Body of pancreas (tissue), 4 donors: ENCODE measurements around the gene BACH2. TPM values are rescaled to one million over a fixed set of nuclear protein-coding genes. Genes with fewer than 3 reads are reported as not detected.
"Not testable (repeated sequence)": the region's sequence is repeated elsewhere in the genome, so short reads cannot be mapped to it uniquely, and the experiment has no call there.

Source experiments
- ATAC-seq: fragments of 150-250 bp; one replicate; pipeline ENCODE4 v1.9.1; 2016
- DNase-seq, 4 donors: peaks; one replicate each; pipeline ENCODE4 v3.0.0-alpha.2; 2019
- H3K27ac ChIP-seq, 4 donors: fragments of 200-600 bp; sonication (generic); 1 replicate in 3 of 4; 2 replicates in 1 of 4; pipeline versions ENCODE4 v1.5.1 to v1.6.1; 2016 to 2019; ENCODE audit warnings: mild to moderate bottlenecking in 1 of 4, mixed read lengths in 1 of 4, moderate library complexity in 1 of 4
- H3K27me3 ChIP-seq, 2 donors: fragments of 200-600 bp; sonication (generic); one replicate each; pipeline ENCODE4 v1.6.0; 2016; ENCODE audit warnings: mild to moderate bottlenecking in 1 of 2
- H3K36me3 ChIP-seq, 2 donors: fragments of 200-600 bp; sonication (generic); replicated peaks in 1 of 2; 2 replicates each; pipeline ENCODE4 v1.5.1; 2016; ENCODE audit warnings: low read depth in 2 of 2; ENCODE audit not compliant: insufficient read depth in 1 of 2
- H3K4me1 ChIP-seq: fragments of 200-600 bp; sonication (generic); one replicate; pipeline ENCODE4 v1.6.0; 2016
- H3K4me3 ChIP-seq, 2 donors: fragments of 200-600 bp; sonication (generic); 1 replicate in 1 of 2; 2 replicates in 1 of 2; pipeline ENCODE4 v1.5.1; 2016 to 2019
- H3K9me3 ChIP-seq, 3 donors: fragments of 200-600 bp; sonication (generic); 1 replicate in 2 of 3; 2 replicates in 1 of 3; pipeline ENCODE4 v1.5.1; 2016
- CTCF ChIP-seq, 7 experiments: fragments of 450-650 bp in 4 of 7; fragments of 200-600 bp in 3 of 7; sonication (generic) in 3 of 7; IDR thresholded peaks; one replicate each; pipeline ENCODE4 v1.5.1; 2016 to 2019; ENCODE audit warnings: antibody characterized with exemption in 7 of 7
- POLR2A ChIP-seq, 3 donors: fragments of 450-650 bp; IDR thresholded peaks; one replicate each; pipeline ENCODE4 v1.6.1; 2016; ENCODE audit warnings: antibody characterized with exemption in 3 of 3, mild to moderate bottlenecking in 2 of 3
- WGBS, 2 donors: methylation state at CpG; one replicate each; pipeline ENCODE4 v1.1.5; 2017; 5-methylcytosine and 5-hydroxymethylcytosine counted together
- intact Hi-C: fragments of 100-400 bp; cut with DNase I; formaldehyde crosslinking; loops from one replicate; pipeline ENCODE4 v1.15.1; 2023
- total RNA-seq, 2 donors: library from RNA; depleted of rRNA; stranded (reverse); fragments of >200 nt; gene quantifications; one replicate each; pipeline ENCODE4 v1.1.0, GENCODE V29; 2016

Gene BACH2
- total RNA-seq, 2 donors from 2014 or later: 2.1 to 3.3 TPM

GRCh38 chr6:90333928-90334327 is 37.3 kb upstream of the BACH2 start:
- H3K27me3 ChIP-seq: no peaks in the 10 kb centered on the region
- TF ChIP-seq CTCF (IDR thresholded peaks at IDR 0.05) (no peak), POLR2A (IDR thresholded peaks at IDR 0.05) (no peak)
- intact Hi-C loops: no loop called here
- H3K27ac ChIP-seq: no peak overlapping the region
- ATAC-seq (no peak), DNase-seq (no peak)
- no peaks in the 10 kb centered on the region for H3K9me3 ChIP-seq
- WGBS, 2 donors: 69 to 80% methylated on average over 1 of the region's 1 CpG
- H3K4me1 ChIP-seq: no peaks in the 10 kb centered on the region
- no peak overlapping the region for H3K4me3 ChIP-seq
- H3K36me3 ChIP-seq: no peaks in the 10 kb centered on the region

- H3K27me3 ChIP-seq, H3K36me3 ChIP-seq, H3K9me3 ChIP-seq, ATAC-seq, H3K27ac ChIP-seq, DNase-seq, H3K4me1 ChIP-seq, intact Hi-C loops, H3K4me3 ChIP-seq: not testable (repeated sequence)
- 55 to 69% methylated on average over 2 of the region's 2 CpGs for WGBS, 2 donors
Measured at GRCh38 chr6:90332978-90333543, 36.4 kb upstream of the BACH2 start.

GRCh38 chr6:90329386-90330077 is 32.9 kb upstream of the BACH2 start:
- intact Hi-C loops: no loop called here
- H3K27me3 ChIP-seq: no peaks in the 10 kb centered on the region
- H3K27ac ChIP-seq: no peak overlapping the region
- ATAC-seq: no peak
- H3K36me3 ChIP-seq: no peaks in the 10 kb centered on the region
- no peak for DNase-seq
- no peaks in the 10 kb centered on the region for H3K4me1 ChIP-seq
- no peaks in the 10 kb centered on the region for H3K9me3 ChIP-seq
- no peak for TF ChIP-seq POLR2A (IDR thresholded peaks at IDR 0.05)
- no peak for TF ChIP-seq CTCF (IDR thresholded peaks at IDR 0.05)
- WGBS, 2 donors: 53 to 55% methylated on average over 2 of the region's 2 CpGs
- no peak overlapping the region for H3K4me3 ChIP-seq

- Histone ChIP-seq H3K36me3 (no peaks in the 10 kb centered on the region), H3K4me1 (no peaks in the 10 kb centered on the region), H3K27me3 (no peaks in the 10 kb centered on the region), H3K27ac (no peak overlapping the region), H3K9me3 (no peaks in the 10 kb centered on the region), H3K4me3 (no peak overlapping the region)
- TF ChIP-seq CTCF (IDR thresholded peaks at IDR 0.05) (no peak), POLR2A (IDR thresholded peaks at IDR 0.05) (no peak)
- intact Hi-C loops: no loop called here
- no peak for DNase-seq
- 85% methylated on average over 1 of the region's 1 CpG for WGBS, 2 donors
- no peak for ATAC-seq
Measured at GRCh38 chr6:90328004-90328403, 31.4 kb upstream of the BACH2 start.

- ATAC-seq (no peak), DNase-seq (no peak)
- intact Hi-C loops: no loop called here
- H3K36me3 ChIP-seq: no peaks in the 10 kb centered on the region
- no peaks in the 10 kb centered on the region for H3K4me1 ChIP-seq
- 85 to 92% methylated on average over 3 of the region's 3 CpGs for WGBS, 2 donors
- H3K9me3 ChIP-seq: no peaks in the 10 kb centered on the region
- no peaks in the 10 kb centered on the region for H3K27me3 ChIP-seq
- TF ChIP-seq POLR2A (IDR thresholded peaks at IDR 0.05) (no peak), CTCF (IDR thresholded peaks at IDR 0.05) (no peak)
- no peak overlapping the region for H3K4me3 ChIP-seq
- no peak overlapping the region for H3K27ac ChIP-seq
Measured at GRCh38 chr6:90326404-90327057, 29.9 kb upstream of the BACH2 start.
